Measurements from ENCODE around the gene PMS2. TPM values are rescaled to one million over a fixed set of nuclear protein-coding genes. Genes with fewer than 3 reads are reported as not detected.

PMS2 gene
- total and polyA plus RNA-seq, 2 experiments from 2014 or later, result 5.2 to 15.6 TPM

- peaks cover 42% of the 10 kb centered on the region for H3K79me2 ChIP-seq (replicated peaks; ENCODE audit: insufficient read depth)
- TF ChIP-seq EZH2phosphoT487 (IDR thresholded peaks at IDR 0.05; ENCODE audit: unreplicated experiment) (no peak), REST (IDR thresholded peaks at IDR 0.05; ENCODE audit: unreplicated experiment) (no peak), POLR2AphosphoS5 (IDR thresholded peaks at IDR 0.05; ENCODE audit: low read depth) (no peak), STAT1 (IDR thresholded peaks at IDR 0.05; ENCODE audit: unreplicated experiment) (no peak), ZNF331 (CRISPR knock-in tag; IDR thresholded peaks at IDR 0.05; ENCODE audit: low read depth) (no peak), ZNF462 (CRISPR knock-in tag; IDR thresholded peaks at IDR 0.05) (no peak), CTCF (conservative IDR thresholded peaks at IDR 0.05; ENCODE audit: low read depth in 2 of 2) (no peak), EZH2 (IDR thresholded peaks at IDR 0.05; ENCODE audit: low read depth, unreplicated experiment) (no peak), JUNB (IDR thresholded peaks at IDR 0.05; ENCODE audit: unreplicated experiment) (no peak), ZNF114 (CRISPR knock-in tag; IDR thresholded peaks at IDR 0.05) (no peak), ETS1 (IDR thresholded peaks at IDR 0.05) (no peak), CREB1 (CRISPR knock-in tag; IDR thresholded peaks at IDR 0.05; ENCODE audit: low read depth) (no peak), NANOG (IDR thresholded peaks at IDR 0.05; ENCODE audit: borderline replicate concordance) (no peak)
- no peak for ATAC-seq
- Mint-ChIP-seq H3K27ac (peak overlapping the region; percentile 84), H3K9me3 (no peaks in the 10 kb centered on the region; the same call in 2 of the 3 replicates), H3K4me3 (no peak overlapping the region), H3K4me1 (peaks cover 4% of the 10 kb centered on the region; the same call in 1 of the 3 replicates), H3K36me3 (ENCODE audit: low read depth) (peaks cover 94% of the 10 kb centered on the region), H3K27me3 (ENCODE audit: insufficient read depth, low read depth, poor library complexity) (peaks cover 5% of the 10 kb centered on the region)
- no peak overlapping the region for H2AFZ ChIP-seq
- H3K4me3 ChIP-seq, result no peak overlapping the region
- no peak for DNase-seq (ENCODE audit: low spot score)
- no peaks in the 10 kb centered on the region for H3K27me3 ChIP-seq (ENCODE audit: insufficient read depth)
- H3K4me1 ChIP-seq (ENCODE audit: insufficient read depth), result no peaks in the 10 kb centered on the region
- peaks cover 31% of the 10 kb centered on the region for H4K20me1 ChIP-seq (replicated peaks; ENCODE audit: insufficient read depth)
- H3K4me2 ChIP-seq, result no peak overlapping the region
- H3K27ac ChIP-seq (ENCODE audit: low read depth), result no peak overlapping the region
- H3K9me2 ChIP-seq (ENCODE audit: insufficient read depth), result no peaks in the 10 kb centered on the region
- H3F3A ChIP-seq (replicated peaks; ENCODE audit: low read depth), result 0 out of 2 replicates have a peak, but pooled peaks cover 4% of the 10 kb centered on the region
- peaks cover 60% of the 10 kb centered on the region for H3K36me3 ChIP-seq (ENCODE audit: insufficient read depth)
Measured at GRCh38 chr7:6016653-6016966, 7.8 kb upstream of the PMS2 start.
